ENCODE results near the gene THTPA. TPM values are rescaled to one million over a fixed set of nuclear protein-coding genes. Genes with fewer than 3 reads are reported as not detected.
"Not testable (repeated sequence)": the region's sequence is repeated elsewhere in the genome, so short reads cannot be mapped to it uniquely, and the experiment has no call there.

Gene THTPA
- polyA plus RNA-seq, 3 donors from 2014 or later, result 17.5 to 20.6 (median 19.5) TPM

- no peak overlapping the region for H3K27ac Mint-ChIP-seq
- H3K4me1 Mint-ChIP-seq, result no peaks in the 10 kb centered on the region
- no peaks in the 10 kb centered on the region for H3K36me3 Mint-ChIP-seq
- no peak overlapping the region for H3K4me3 Mint-ChIP-seq
- DNase-seq, result no peak
- peaks cover 0 to 2% (median 0%) of the 10 kb centered on the region in 6 donors for H3K9me3 Mint-ChIP-seq
- H3K27me3 Mint-ChIP-seq (ENCODE audit: low read depth in 3 of 3), result peaks cover 5 to 21% (median 6%) of the 10 kb centered on the region in 3 donors
Observed at GRCh38 chr14:23582906-23583760, 27.1 kb downstream of the THTPA start.

- not testable (repeated sequence) for H3K27ac Mint-ChIP-seq, H3K36me3 Mint-ChIP-seq, DNase-seq, H3K4me1 Mint-ChIP-seq, H3K9me3 Mint-ChIP-seq, H3K4me3 Mint-ChIP-seq
- peaks cover 1 to 24% (median 3%) of the 10 kb centered on the region in 3 donors for H3K27me3 Mint-ChIP-seq (ENCODE audit: low read depth in 3 of 3)
Observed at GRCh38 chr14:23583761-23584526, 27.9 kb downstream of the THTPA start.

- H3K9me3 Mint-ChIP-seq, H3K4me1 Mint-ChIP-seq, DNase-seq, H3K36me3 Mint-ChIP-seq, H3K4me3 Mint-ChIP-seq, H3K27ac Mint-ChIP-seq: not testable (repeated sequence)
- H3K27me3 Mint-ChIP-seq (ENCODE audit: low read depth in 3 of 3), result peaks cover 1 to 24% (median 3%) of the 10 kb centered on the region in 3 donors
Observed at GRCh38 chr14:23584527-23585203, 28.6 kb downstream of the THTPA start.

DNA sequence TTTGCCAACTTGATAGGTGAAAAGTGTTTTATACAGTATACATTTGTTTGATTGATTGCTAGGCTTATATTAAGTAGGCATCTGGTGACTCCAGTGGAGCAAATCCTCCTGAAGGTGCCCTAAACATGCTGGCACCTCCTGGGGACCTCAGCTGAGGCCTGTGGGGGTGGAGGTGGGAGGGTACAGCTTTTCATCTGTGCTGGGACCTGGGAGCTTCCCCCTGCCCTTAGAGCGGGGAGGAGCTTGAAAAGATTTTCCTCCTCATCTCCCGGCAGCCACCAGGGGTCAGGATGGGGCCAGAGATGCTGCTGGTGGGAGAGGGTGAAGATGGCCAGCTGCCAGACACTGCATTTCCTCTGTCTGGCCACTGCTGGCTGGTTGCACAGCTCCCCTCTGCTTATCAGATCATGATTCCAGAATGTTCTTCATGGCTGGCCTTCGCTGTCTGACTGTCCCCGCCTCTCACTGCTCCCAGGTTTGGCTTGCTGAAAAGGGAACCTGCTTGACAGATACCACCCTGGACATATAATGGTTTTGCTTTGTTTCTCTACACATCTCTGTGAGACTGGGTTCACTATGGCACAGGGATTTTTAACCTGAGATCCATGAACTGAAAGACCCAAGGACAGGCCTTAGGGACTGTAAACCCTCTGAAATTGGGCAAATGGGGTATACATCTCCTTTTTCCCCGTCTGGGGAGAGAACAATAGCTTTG is 33.0 kb downstream of the THTPA start:
- Mint-ChIP-seq H3K4me3 (no peak overlapping the region), H3K27me3 (ENCODE audit: low read depth in 3 of 3) (peaks cover 0 to 17% (median 4%) of the 10 kb centered on the region in 3 donors), H3K4me1 (peaks cover 5 to 9% of the 10 kb centered on the region in 2 donors), H3K36me3 (no peaks in the 10 kb centered on the region), H3K9me3 (no peaks in the 10 kb centered on the region), H3K27ac (peak overlapping the region in 1 of 6 donors; percentile 40)
- DNase-seq, result peak; percentile 77 to 82 (median 78)

DNA sequence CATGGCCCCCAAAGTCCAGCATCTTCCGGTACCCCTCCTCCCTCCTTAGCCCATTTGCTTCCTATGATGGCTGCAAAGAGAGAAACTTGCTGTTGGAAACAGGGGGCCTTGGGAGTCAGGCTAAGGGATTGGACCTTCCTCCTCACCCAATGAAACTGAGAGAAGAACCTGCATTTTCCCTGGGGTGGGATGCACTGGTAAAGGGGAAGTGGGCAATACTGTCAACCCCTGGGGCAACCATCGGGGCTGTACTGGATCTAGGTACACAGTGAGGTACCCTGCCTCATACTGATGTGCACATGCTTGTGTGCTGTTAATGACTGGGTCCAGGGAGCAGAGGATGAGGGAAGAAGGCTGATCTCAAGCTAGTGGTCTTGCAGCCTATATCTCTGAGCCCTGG is 33.5 kb downstream of the THTPA start:
- Mint-ChIP-seq H3K36me3 (no peaks in the 10 kb centered on the region), H3K27me3 (ENCODE audit: low read depth in 3 of 3) (peaks cover 0 to 17% (median 5%) of the 10 kb centered on the region in 3 donors), H3K9me3 (no peaks in the 10 kb centered on the region), H3K27ac (no peak overlapping the region), H3K4me3 (no peak overlapping the region), H3K4me1 (peaks cover 5 to 9% of the 10 kb centered on the region in 2 donors)
- no peak for DNase-seq

GRCh38 chr14:23590198-23590597 is 34.1 kb downstream of the THTPA start:
- Mint-ChIP-seq H3K4me3 (no peak overlapping the region), H3K36me3 (no peaks in the 10 kb centered on the region), H3K27ac (no peak overlapping the region), H3K4me1 (peaks cover 5 to 9% of the 10 kb centered on the region in 2 donors), H3K27me3 (ENCODE audit: low read depth in 3 of 3) (peaks cover 0 to 17% (median 5%) of the 10 kb centered on the region in 3 donors), H3K9me3 (no peaks in the 10 kb centered on the region)
- no peak for DNase-seq

DNA sequence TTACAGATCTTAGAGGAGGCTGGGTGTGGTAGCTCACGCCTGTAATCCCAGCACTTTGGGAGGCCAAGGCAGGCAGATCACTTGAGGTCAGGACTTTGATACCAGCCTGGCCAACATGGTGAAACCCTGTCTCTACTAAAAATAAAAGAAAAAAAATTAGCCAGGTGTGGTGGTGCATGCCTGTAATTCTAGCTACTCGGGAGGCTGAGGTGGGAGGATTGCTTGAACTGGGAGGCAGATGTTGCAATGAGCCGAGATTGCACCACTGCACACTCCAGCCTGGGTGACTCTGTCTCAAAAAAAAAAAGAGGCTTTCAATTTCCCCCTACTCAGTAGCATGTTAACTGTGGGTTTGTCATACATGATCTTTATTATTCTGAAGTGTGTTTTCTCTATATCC is 38.1 kb downstream of the THTPA start:
- H3K27ac Mint-ChIP-seq; H3K4me3 Mint-ChIP-seq; H3K27me3 Mint-ChIP-seq (ENCODE audit: low read depth in 3 of 3); H3K9me3 Mint-ChIP-seq; H3K36me3 Mint-ChIP-seq; H3K4me1 Mint-ChIP-seq; DNase-seq: not testable (repeated sequence)

DNA sequence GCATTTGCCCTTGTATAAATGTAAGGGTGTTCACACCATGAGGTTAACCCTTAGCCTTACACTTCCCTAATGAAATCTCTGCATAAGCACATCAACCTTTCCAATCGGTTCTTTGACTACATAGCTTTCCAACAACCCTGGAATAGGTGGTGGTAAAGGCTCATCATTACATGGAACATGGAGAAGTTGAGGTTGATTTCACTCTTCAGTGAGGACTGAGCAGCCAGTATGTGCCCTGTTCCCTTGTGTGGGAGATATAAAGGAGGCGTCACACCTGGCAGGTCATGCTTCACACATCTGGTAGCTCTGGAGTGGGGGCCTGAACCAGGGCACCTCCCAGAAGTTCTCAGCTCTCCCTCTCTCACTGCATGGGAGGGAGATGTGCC is 44.2 kb downstream of the THTPA start:
- peaks cover 0 to 3% (median 0%) of the 10 kb centered on the region in 6 donors for H3K9me3 Mint-ChIP-seq
- peaks cover 0 to 12% (median 6%) of the 10 kb centered on the region in 3 donors for H3K27me3 Mint-ChIP-seq (ENCODE audit: low read depth in 3 of 3)
- no peak overlapping the region for H3K27ac Mint-ChIP-seq
- H3K36me3 Mint-ChIP-seq, result no peaks in the 10 kb centered on the region
- H3K4me1 Mint-ChIP-seq, result no peaks in the 10 kb centered on the region
- no peak overlapping the region for H3K4me3 Mint-ChIP-seq
- no peak for DNase-seq

GRCh38 chr14:23600806-23601205 is 44.7 kb downstream of the THTPA start:
- Mint-ChIP-seq H3K9me3 (peaks cover 0 to 3% (median 0%) of the 10 kb centered on the region in 6 donors), H3K4me1 (no peaks in the 10 kb centered on the region), H3K27me3 (ENCODE audit: low read depth in 3 of 3) (peaks cover 0 to 12% (median 6%) of the 10 kb centered on the region in 3 donors), H3K36me3 (no peaks in the 10 kb centered on the region), H3K4me3 (no peak overlapping the region), H3K27ac (no peak overlapping the region)
- DNase-seq, result no peak

- Mint-ChIP-seq H3K27me3 (ENCODE audit: low read depth in 3 of 3) (peaks cover 0 to 8% (median 6%) of the 10 kb centered on the region in 3 donors), H3K27ac (peak overlapping the region in 1 of 6 donors; percentile 5), H3K4me1 (no peaks in the 10 kb centered on the region), H3K36me3 (no peaks in the 10 kb centered on the region), H3K9me3 (peaks cover 0 to 3% (median 0%) of the 10 kb centered on the region in 6 donors), H3K4me3 (no peak overlapping the region)
- DNase-seq, result no peak
Observed at GRCh38 chr14:23601424-23601823, 45.4 kb downstream of the THTPA start.

DNA sequence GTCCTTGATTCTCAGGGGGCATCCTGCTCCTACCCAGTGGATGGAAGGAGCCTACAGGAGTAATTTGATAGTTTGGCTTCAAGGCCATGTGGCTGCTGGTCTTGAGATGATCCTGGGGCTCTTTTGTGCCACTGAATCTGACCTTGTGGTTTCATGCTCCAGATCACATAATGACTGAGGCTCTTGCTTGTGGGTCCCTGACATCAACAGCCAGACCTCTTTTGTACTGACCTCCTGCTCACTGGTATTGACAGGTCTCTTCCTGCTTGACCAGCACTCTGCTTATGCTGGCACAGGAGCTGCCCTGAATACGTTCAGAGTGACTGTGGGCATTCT is 45.7 kb downstream of the THTPA start:
- no peaks in the 10 kb centered on the region for H3K4me1 Mint-ChIP-seq
- DNase-seq, result no peak
- no peak overlapping the region for H3K27ac Mint-ChIP-seq
- H3K27me3 Mint-ChIP-seq (ENCODE audit: low read depth in 3 of 3), result peaks cover 0 to 8% (median 6%) of the 10 kb centered on the region in 3 donors
- peaks cover 0 to 3% (median 0%) of the 10 kb centered on the region in 6 donors for H3K9me3 Mint-ChIP-seq
- H3K4me3 Mint-ChIP-seq, result no peak overlapping the region
- no peaks in the 10 kb centered on the region for H3K36me3 Mint-ChIP-seq

DNA sequence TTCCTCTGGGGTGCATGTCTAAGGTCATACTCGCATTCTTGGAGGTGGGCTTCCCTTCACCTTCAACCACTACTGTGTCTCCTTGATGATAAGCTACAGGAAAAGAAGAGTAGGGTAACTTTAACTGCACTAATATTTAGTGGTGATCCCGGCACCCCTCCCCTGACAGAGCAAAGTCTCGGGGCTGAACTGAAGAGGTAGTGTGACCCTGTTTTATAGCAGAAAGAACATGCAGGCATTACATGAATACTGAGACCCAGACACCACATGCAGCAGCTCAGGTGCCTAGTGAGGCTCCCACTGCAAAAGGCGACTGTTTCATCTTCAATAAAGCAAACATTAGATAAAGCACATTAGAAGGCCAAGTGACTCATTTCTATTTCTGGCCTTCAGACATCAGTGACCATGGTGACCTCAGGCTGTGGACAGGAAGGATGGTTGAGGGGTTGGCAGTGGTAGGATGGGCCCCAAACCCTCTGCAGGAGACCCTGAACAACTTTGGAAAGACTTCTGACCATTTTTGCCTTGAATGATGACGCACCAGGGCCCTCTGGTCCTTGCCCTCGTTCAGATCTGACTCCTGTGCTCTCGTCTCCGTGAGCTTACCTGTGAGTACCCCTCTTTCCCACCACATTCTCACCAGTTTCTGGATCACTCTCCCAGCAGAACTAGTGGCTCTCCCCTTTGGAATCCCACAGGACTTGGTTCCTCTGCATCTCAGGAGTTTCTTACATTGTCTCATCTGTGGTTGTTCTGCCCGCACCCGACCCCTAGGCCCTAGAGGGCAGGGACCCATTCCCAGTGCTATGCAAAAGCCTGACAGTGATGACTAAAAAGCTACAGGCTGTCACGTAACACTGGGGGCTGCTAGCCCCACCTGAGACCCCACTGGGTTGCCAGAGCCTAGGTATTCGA is 46.4 kb downstream of the THTPA start:
- no peaks in the 10 kb centered on the region for H3K36me3 Mint-ChIP-seq
- peaks cover 0 to 10% (median 6%) of the 10 kb centered on the region in 3 donors for H3K27me3 Mint-ChIP-seq (ENCODE audit: low read depth in 3 of 3)
- H3K4me3 Mint-ChIP-seq, result no peak overlapping the region
- H3K9me3 Mint-ChIP-seq, result peaks cover 0 to 3% (median 0%) of the 10 kb centered on the region in 6 donors
- DNase-seq, result no peak
- no peak overlapping the region for H3K27ac Mint-ChIP-seq
- H3K4me1 Mint-ChIP-seq, result no peaks in the 10 kb centered on the region

All from immature natural killer cell (primary cell).